ENCODE data around the gene LBH.

- no peak for TF ChIP-seq GATA2 (IDR thresholded peaks at IDR 0.05; ENCODE audit: low read depth, low read length)
- no peak for TF ChIP-seq GATA3 (IDR thresholded peaks at IDR 0.05; ENCODE audit: low read depth, low read length)
These were observed 39.0 kb upstream of the LBH start for GRCh38 chr2:30192314-30192713.
